Measurements from ENCODE around the gene PLPP3.

Gene PLPP3

GRCh38 chr1:56493826-56494225, 85.5 kb downstream of the PLPP3 start:
- DNase-seq: no peak

- no peak for DNase-seq
Measured at GRCh38 chr1:56491441-56491840, 87.9 kb downstream of the PLPP3 start.

GRCh38 chr1:56490619-56491018, 88.7 kb downstream of the PLPP3 start:
- DNase-seq: no peak

- no peak for DNase-seq
Measured at GRCh38 chr1:56489695-56490094, 89.7 kb downstream of the PLPP3 start.

GRCh38 chr1:56484695-56485094, 94.7 kb downstream of the PLPP3 start:
- no peak for DNase-seq

GRCh38 chr1:56483104-56483503, 96.3 kb downstream of the PLPP3 start:
- DNase-seq: no peak

- DNase-seq: no peak
Measured at GRCh38 chr1:56482486-56482885, 96.9 kb downstream of the PLPP3 start.

GRCh38 chr1:56481140-56481694, 98.1 kb downstream of the PLPP3 start:
- no peak for DNase-seq

GRCh38 chr1:56478734-56479133, 100.6 kb downstream of the PLPP3 start:
- DNase-seq: no peak

GRCh38 chr1:56477164-56478111, 101.9 kb downstream of the PLPP3 start:
- DNase-seq: peak; percentile 77

GRCh38 chr1:56473582-56474270, 105.6 kb downstream of the PLPP3 start:
- no peak for DNase-seq

- no peak for DNase-seq
Measured at GRCh38 chr1:56472860-56473259, 106.5 kb downstream of the PLPP3 start.

GRCh38 chr1:56469640-56470371, 109.6 kb downstream of the PLPP3 start:
- no peak for DNase-seq

- peak; percentile 65 for DNase-seq
Measured at GRCh38 chr1:56468518-56468917, 110.8 kb downstream of the PLPP3 start.

GRCh38 chr1:56466538-56466937, 112.8 kb downstream of the PLPP3 start:
- no peak for DNase-seq

GRCh38 chr1:56464294-56464693, 115.1 kb downstream of the PLPP3 start:
- no peak for DNase-seq

GRCh38 chr1:56463376-56463775, 116.0 kb downstream of the PLPP3 start:
- DNase-seq: no peak

GRCh38 chr1:56462209-56462608, 117.2 kb downstream of the PLPP3 start:
- DNase-seq: no peak

- DNase-seq: peak; percentile 30
Measured at GRCh38 chr1:56461158-56462127, 117.9 kb downstream of the PLPP3 start.

GRCh38 chr1:56459260-56459659, 120.1 kb downstream of the PLPP3 start:
- DNase-seq: no peak

- no peak for DNase-seq
Measured at GRCh38 chr1:56457756-56458375, 121.5 kb downstream of the PLPP3 start.

All from retina (tissue), 1 donor.